ENCODE data around the gene NFASC. TPM values are rescaled to one million over a fixed set of nuclear protein-coding genes. Genes with fewer than 3 reads are reported as not detected.

The NFASC gene
- polyA plus RNA-seq, 3 donors = 0.08 TPM; not detected in 2

DNA sequence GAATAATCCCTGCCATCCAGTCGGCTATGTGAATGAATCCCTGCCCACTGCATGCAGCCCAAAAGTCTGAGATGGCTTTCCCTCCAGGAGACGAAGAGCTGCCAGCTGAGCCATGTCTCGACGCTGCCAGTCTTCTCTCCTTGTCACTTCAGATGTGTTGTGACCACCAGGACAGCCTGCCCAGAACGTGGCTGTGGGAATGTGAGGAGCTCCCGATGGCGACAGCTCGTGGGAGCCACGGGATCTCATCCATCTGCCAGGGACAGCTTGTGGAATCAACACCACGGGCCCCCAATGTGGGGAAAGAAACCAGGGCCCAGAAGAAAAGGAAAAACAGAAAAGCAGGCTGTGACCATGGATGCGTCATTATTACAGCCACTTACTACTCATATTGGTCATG, 67.2 kb downstream of the NFASC start:
- Histone ChIP-seq H3K27me3 (ENCODE audit: control insufficient read depth in 2 of 2, insufficient read depth in 2 of 2, low read length in 2 of 2) (no peaks in the 10 kb centered on the region), H3K9ac (ENCODE audit: insufficient read depth, low read length, poor library complexity, severe bottlenecking) (no peak overlapping the region), H3K79me2 (ENCODE audit: insufficient read depth, low read length) (no peaks in the 10 kb centered on the region), H3K4me2 (replicated peaks; ENCODE audit: extremely low read depth, low read length, poor library complexity, severe bottlenecking) (no peak overlapping the region), H4K20me1 (ENCODE audit: insufficient read depth, low read length) (no peaks in the 10 kb centered on the region), H3K36me3 (replicated peaks in 1 of 2; ENCODE audit: control insufficient read depth in 1 of 2, insufficient read depth in 2 of 2, low read length in 2 of 2) (no peaks in the 10 kb centered on the region), H3K27ac (ENCODE audit: low read depth in 1 of 2, low read length in 2 of 2) (no peak overlapping the region), H2AFZ (ENCODE audit: insufficient read depth, low read depth, low read length, poor library complexity, severe bottlenecking) (no peak overlapping the region), H3K4me1 (ENCODE audit: control insufficient read depth in 1 of 2, insufficient read depth in 2 of 2, low read length in 2 of 2) (no peaks in the 10 kb centered on the region), H3K4me3 (replicated peaks in 1 of 3; ENCODE audit: low read depth in 2 of 3, low read length in 3 of 3) (no peak overlapping the region), H3K9me3 (replicated peaks in 1 of 2; ENCODE audit: control insufficient read depth in 1 of 2, insufficient read depth in 1 of 2, low read length in 2 of 2) (no peaks in the 10 kb centered on the region)
- Mint-ChIP-seq H3K27ac (no peak overlapping the region), H3K4me3 (no peak overlapping the region), H3K36me3 (no peaks in the 10 kb centered on the region), H3K9me3 (no peaks in the 10 kb centered on the region), H3K4me1 (no peaks in the 10 kb centered on the region), H3K27me3 (ENCODE audit: low read depth in 3 of 3) (peaks cover 3 to 8% (median 7%) of the 10 kb centered on the region in 3 donors)
- TF ChIP-seq, protein P1, sequence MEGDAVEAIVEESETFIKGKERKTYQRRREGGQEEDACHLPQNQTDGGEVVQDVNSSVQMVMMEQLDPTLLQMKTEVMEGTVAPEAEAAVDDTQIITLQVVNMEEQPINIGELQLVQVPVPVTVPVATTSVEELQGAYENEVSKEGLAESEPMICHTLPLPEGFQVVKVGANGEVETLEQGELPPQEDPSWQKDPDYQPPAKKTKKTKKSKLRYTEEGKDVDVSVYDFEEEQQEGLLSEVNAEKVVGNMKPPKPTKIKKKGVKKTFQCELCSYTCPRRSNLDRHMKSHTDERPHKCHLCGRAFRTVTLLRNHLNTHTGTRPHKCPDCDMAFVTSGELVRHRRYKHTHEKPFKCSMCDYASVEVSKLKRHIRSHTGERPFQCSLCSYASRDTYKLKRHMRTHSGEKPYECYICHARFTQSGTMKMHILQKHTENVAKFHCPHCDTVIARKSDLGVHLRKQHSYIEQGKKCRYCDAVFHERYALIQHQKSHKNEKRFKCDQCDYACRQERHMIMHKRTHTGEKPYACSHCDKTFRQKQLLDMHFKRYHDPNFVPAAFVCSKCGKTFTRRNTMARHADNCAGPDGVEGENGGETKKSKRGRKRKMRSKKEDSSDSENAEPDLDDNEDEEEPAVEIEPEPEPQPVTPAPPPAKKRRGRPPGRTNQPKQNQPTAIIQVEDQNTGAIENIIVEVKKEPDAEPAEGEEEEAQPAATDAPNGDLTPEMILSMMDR (IDR thresholded peaks at IDR 0.05) = no peak
- DNase-seq = no peak
- intact Hi-C loops (cut with micrococcal nuclease) = no loop called here
- 87% methylated on average over 4 of the region's 11 CpGs for WGBS (ENCODE audit: insufficient coverage)

DNA sequence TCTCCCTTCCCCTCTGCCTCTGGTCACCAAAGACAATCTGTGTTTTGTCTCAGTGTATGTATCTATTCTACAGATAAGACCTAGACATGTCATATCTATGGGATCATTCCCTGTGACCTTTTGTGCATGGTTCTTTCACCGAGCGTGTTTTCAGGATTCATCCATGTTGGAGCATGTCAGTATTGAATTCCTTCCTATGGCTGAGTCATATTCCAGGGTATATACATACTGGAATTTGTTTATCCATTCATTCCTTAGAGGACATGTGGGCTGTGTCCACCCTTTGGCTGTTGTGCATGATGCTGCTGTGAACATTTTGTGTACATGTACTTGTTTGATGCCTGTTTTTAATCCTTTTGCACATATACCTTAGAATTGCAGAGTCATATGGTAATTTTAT, 69.9 kb downstream of the NFASC start:
- Histone ChIP-seq H3K4me1 (ENCODE audit: control insufficient read depth in 1 of 2, insufficient read depth in 2 of 2, low read length in 2 of 2) (no peaks in the 10 kb centered on the region), H3K36me3 (replicated peaks in 1 of 2; ENCODE audit: control insufficient read depth in 1 of 2, insufficient read depth in 2 of 2, low read length in 2 of 2) (no peaks in the 10 kb centered on the region), H3K79me2 (ENCODE audit: insufficient read depth, low read length) (no peaks in the 10 kb centered on the region), H3K9ac (ENCODE audit: insufficient read depth, low read length, poor library complexity, severe bottlenecking) (no peak overlapping the region), H3K4me2 (replicated peaks; ENCODE audit: extremely low read depth, low read length, poor library complexity, severe bottlenecking) (no peak overlapping the region), H3K4me3 (replicated peaks in 1 of 3; ENCODE audit: low read depth in 2 of 3, low read length in 3 of 3) (no peak overlapping the region), H3K27ac (ENCODE audit: low read depth in 1 of 2, low read length in 2 of 2) (no peak overlapping the region), H4K20me1 (ENCODE audit: insufficient read depth, low read length) (no peaks in the 10 kb centered on the region), H3K9me3 (replicated peaks in 1 of 2; ENCODE audit: control insufficient read depth in 1 of 2, insufficient read depth in 1 of 2, low read length in 2 of 2) (no peaks in the 10 kb centered on the region), H3K27me3 (ENCODE audit: control insufficient read depth in 2 of 2, insufficient read depth in 2 of 2, low read length in 2 of 2) (no peaks in the 10 kb centered on the region), H2AFZ (ENCODE audit: insufficient read depth, low read depth, low read length, poor library complexity, severe bottlenecking) (no peak overlapping the region)
- WGBS (ENCODE audit: insufficient coverage) = no CpG with 5 or more reads among the region's 2 CpGs
- Mint-ChIP-seq H3K4me1 (no peaks in the 10 kb centered on the region), H3K4me3 (no peak overlapping the region), H3K27ac (no peak overlapping the region), H3K27me3 (ENCODE audit: low read depth in 3 of 3) (peaks cover 3 to 9% (median 7%) of the 10 kb centered on the region in 3 donors), H3K36me3 (no peaks in the 10 kb centered on the region), H3K9me3 (no peaks in the 10 kb centered on the region)
- no peak for DNase-seq
- TF ChIP-seq, protein P1 (IDR thresholded peaks at IDR 0.05) = no peak
- intact Hi-C loops (cut with micrococcal nuclease) = no loop called here

All from CD14-positive monocyte (primary cell).